ENCODE measurements around the gene USP49.

Gene USP49

GRCh38 chr6:41929924-41930323 lies 34.7 kb upstream of the USP49 start:
- no peak for DNase-seq (ENCODE audit: low read depth)

GRCh38 chr6:41927253-41927652 lies 32.1 kb upstream of the USP49 start:
- no peak for DNase-seq (ENCODE audit: low read depth)

- DNase-seq (ENCODE audit: low read depth), result no peak
These were observed 27.0 kb upstream of the USP49 start for GRCh38 chr6:41922154-41922553.

- DNase-seq (ENCODE audit: low read depth), result no peak
These were observed 26.5 kb upstream of the USP49 start for GRCh38 chr6:41921712-41921998.

- peak; percentile 94 for DNase-seq (ENCODE audit: low read depth)
These were observed 25.9 kb upstream of the USP49 start, which contains the start of the genes BYSL and MED20 for GRCh38 chr6:41920921-41921711. Gene BYSL, plus strand, starts transcription at chr6:41921499. Its CDS starts 64 bp downstream, at chr6:41921563. Gene MED20, minus strand, starts transcription at chr6:41921139. Its CDS starts 121 bp downstream, at chr6:41921018.

- DNase-seq (ENCODE audit: low read depth), result no peak
These were observed 22.4 kb upstream of the USP49 start for GRCh38 chr6:41917528-41917927.

- DNase-seq (ENCODE audit: low read depth), result no peak
These were observed 19.8 kb upstream of the USP49 start for GRCh38 chr6:41914869-41915530.

GRCh38 chr6:41914343-41914742 lies 19.2 kb upstream of the USP49 start:
- no peak for DNase-seq (ENCODE audit: low read depth)

- DNase-seq (ENCODE audit: low read depth), result no peak
These were observed 14.6 kb upstream of the USP49 start for GRCh38 chr6:41909727-41910126.

- DNase-seq (ENCODE audit: low read depth), result peak; percentile 21
These were observed 6.8 kb upstream of the USP49 start for GRCh38 chr6:41901882-41902519.

- DNase-seq (ENCODE audit: low read depth), result no peak
These were observed 5.7 kb upstream of the USP49 start for GRCh38 chr6:41900861-41901260.

GRCh38 chr6:41896281-41896680 lies 1.1 kb upstream of the USP49 start:
- no peak for DNase-seq (ENCODE audit: low read depth)

GRCh38 chr6:41894366-41895299 lies 542 bp downstream of the USP49 start:
- no peak for DNase-seq (ENCODE audit: low read depth)

GRCh38 chr6:41892921-41893564 lies 2.1 kb downstream of the USP49 start:
- no peak for DNase-seq (ENCODE audit: low read depth)

GRCh38 chr6:41887331-41887751 lies 7.8 kb downstream of the USP49 start:
- DNase-seq (ENCODE audit: low read depth), result no peak

- DNase-seq (ENCODE audit: low read depth), result no peak
These were observed 9.2 kb downstream of the USP49 start for GRCh38 chr6:41885930-41886329.

GRCh38 chr6:41884957-41885356 lies 10.2 kb downstream of the USP49 start:
- DNase-seq (ENCODE audit: low read depth), result no peak

GRCh38 chr6:41881506-41881905 lies 13.7 kb downstream of the USP49 start:
- no peak for DNase-seq (ENCODE audit: low read depth)

GRCh38 chr6:41878961-41879405 lies 16.2 kb downstream of the USP49 start:
- DNase-seq (ENCODE audit: low read depth), result no peak

GRCh38 chr6:41878246-41878645 lies 16.9 kb downstream of the USP49 start:
- DNase-seq (ENCODE audit: low read depth), result no peak

GRCh38 chr6:41877051-41877680 lies 18.0 kb downstream of the USP49 start:
- DNase-seq (ENCODE audit: low read depth), result no peak
